ENCODE data around the gene ENKD1.

Gene ENKD1

GRCh38 chr16:67709050-67709449, 42.5 kb upstream of the ENKD1 start:
- TF ChIP-seq CTCF (IDR thresholded peaks at IDR 0.05; ENCODE audit: control extremely low read depth, extremely low read depth, low read depth, missing control alignments): no peak
- DNase-seq (ENCODE audit: extremely low spot score): no peak
- ChIA-PET POLR2A (no interaction called here), CTCF (interaction anchor here (1.6 to 2.3 kb wide), 2 partner anchors 10 to 37 kb away, joined by 3 to 8 read pairs; partner anchors contain the start of gene GFOD2)

GRCh38 chr16:67708368-67708771, 41.8 kb upstream of the ENKD1 start:
- ChIA-PET CTCF (interaction anchor here (0.6 to 2.3 kb wide), 3 partner anchors 9 to 36 kb away, joined by 3 to 8 read pairs (median 3); partner anchors contain the start of gene GFOD2), POLR2A (no interaction called here)
- TF ChIP-seq CTCF (IDR thresholded peaks at IDR 0.05; ENCODE audit: control extremely low read depth, extremely low read depth, low read depth, missing control alignments): no peak
- DNase-seq (ENCODE audit: extremely low spot score): no peak

- ChIA-PET POLR2A (no interaction called here), CTCF (interaction anchor here (0.6 to 2.3 kb wide), 2 partner anchors 9 to 35 kb away, joined by 3 to 8 read pairs; no protein-coding TSS in a partner anchor)
- DNase-seq (ENCODE audit: extremely low spot score): no peak
- TF ChIP-seq CTCF (IDR thresholded peaks at IDR 0.05; ENCODE audit: control extremely low read depth, extremely low read depth, low read depth, missing control alignments): no peak
Observed at GRCh38 chr16:67707790-67708189, 41.2 kb upstream of the ENKD1 start.

GRCh38 chr16:67707210-67707609, 40.7 kb upstream of the ENKD1 start:
- TF ChIP-seq CTCF (IDR thresholded peaks at IDR 0.05; ENCODE audit: control extremely low read depth, extremely low read depth, low read depth, missing control alignments): no peak
- DNase-seq (ENCODE audit: extremely low spot score): no peak
- CTCF ChIA-PET: no interaction called here
- POLR2A ChIA-PET: no interaction called here

GRCh38 chr16:67704110-67704509, 37.6 kb upstream of the ENKD1 start:
- CTCF ChIA-PET: interaction anchor here (2.1 kb wide), 1 partner anchor 31 kb away, joined by 8 read pairs; no protein-coding TSS in a partner anchor
- TF ChIP-seq CTCF (IDR thresholded peaks at IDR 0.05; ENCODE audit: control extremely low read depth, extremely low read depth, low read depth, missing control alignments): no peak
- DNase-seq (ENCODE audit: extremely low spot score): no peak
- POLR2A ChIA-PET: no interaction called here

GRCh38 chr16:67703626-67704025, 37.1 kb upstream of the ENKD1 start:
- no peak for DNase-seq (ENCODE audit: extremely low spot score)
- POLR2A ChIA-PET: no interaction called here
- CTCF ChIA-PET: interaction anchor here (2.1 kb wide), 1 partner anchor 31 kb away, joined by 8 read pairs; no protein-coding TSS in a partner anchor
- no peak for TF ChIP-seq CTCF (IDR thresholded peaks at IDR 0.05; ENCODE audit: control extremely low read depth, extremely low read depth, low read depth, missing control alignments)

All from GM10248 (cell line).